ENCODE measurements around the gene SLC8B1.

SLC8B1 gene

GRCh38 chr12:113267621-113268020 is 67.3 kb downstream of the SLC8B1 start:
- DNase-seq, result no peak

- no peak for DNase-seq
Measured at GRCh38 chr12:113266106-113266895, 68.6 kb downstream of the SLC8B1 start.

- no peak for DNase-seq
Measured at GRCh38 chr12:113263431-113263963, 71.4 kb downstream of the SLC8B1 start.

DNA sequence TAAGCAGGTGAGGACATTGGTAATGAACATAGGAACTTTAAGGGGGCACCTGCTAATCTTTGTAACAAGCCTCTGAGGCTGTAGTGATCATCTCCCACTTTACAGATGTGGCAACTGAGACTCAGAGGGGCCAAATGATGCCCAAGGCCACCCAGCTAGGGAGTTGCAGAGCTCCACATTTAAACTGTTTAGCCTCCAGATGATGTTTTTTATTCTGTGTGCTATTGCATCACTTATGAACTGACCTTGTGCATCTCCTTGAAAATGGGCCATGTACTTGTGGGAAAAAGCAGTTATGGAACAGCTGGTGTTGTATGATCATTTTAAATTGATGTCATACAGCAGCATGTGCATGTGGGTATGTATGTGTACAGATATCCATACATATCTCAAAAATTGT is 72.2 kb downstream of the SLC8B1 start:
- no peak for DNase-seq

GRCh38 chr12:113261847-113262470 is 73.0 kb downstream of the SLC8B1 start:
- peak; percentile 26 to 47 for DNase-seq

DNA sequence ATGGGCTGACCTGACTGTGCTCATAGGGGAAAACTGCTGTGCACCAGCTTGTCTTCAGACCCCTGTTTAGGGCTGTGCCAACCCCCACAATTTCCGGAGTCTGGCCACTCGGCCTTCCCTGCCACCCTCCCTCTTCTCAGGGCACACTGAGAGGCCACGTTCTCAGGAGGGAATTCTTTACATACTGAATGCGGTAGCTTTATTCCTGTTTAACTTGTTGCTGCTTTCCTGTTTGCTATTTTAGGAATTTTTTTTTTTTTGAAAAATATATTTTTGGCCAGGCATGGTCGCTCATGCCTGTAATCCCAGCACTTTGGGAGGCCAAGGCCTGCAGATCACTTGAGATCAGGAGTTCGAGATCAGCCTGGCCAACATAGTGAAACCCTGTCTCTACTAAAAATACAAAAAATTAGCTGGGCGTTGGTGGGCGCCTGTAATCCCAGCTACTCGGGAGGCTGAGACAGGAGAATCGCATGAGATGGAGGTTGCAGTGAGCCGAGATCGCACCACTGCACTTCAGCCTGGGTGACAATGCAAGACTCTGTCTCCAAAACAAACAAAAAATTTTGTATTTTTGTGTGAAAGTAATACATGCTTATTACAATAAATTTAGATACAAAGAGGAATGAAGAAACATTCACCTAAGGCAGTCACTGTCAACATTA is 74.1 kb downstream of the SLC8B1 start:
- no peak for DNase-seq

DNA sequence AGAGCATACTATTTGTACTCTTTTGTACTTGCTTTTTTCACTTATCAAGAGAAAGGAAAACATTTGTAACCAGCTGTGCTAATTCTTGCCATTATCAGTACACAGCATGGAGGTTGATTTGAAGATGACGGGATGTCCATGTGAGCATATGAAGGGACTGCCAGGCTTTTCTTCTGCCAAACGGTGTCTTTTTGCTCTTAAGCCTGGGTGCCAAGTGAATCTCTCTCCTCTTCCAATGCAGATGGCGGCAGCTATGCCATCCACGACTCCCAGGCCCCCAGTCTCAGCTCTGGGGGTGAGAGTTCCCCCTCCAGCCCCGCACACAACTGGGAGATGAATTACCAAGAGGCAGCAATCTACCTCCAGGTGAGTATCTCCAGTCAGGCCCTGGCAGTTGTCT is 74.8 kb downstream of the SLC8B1 start:
- no peak for DNase-seq

- DNase-seq, result no peak
Measured at GRCh38 chr12:113257564-113257963, 77.3 kb downstream of the SLC8B1 start.

DNA sequence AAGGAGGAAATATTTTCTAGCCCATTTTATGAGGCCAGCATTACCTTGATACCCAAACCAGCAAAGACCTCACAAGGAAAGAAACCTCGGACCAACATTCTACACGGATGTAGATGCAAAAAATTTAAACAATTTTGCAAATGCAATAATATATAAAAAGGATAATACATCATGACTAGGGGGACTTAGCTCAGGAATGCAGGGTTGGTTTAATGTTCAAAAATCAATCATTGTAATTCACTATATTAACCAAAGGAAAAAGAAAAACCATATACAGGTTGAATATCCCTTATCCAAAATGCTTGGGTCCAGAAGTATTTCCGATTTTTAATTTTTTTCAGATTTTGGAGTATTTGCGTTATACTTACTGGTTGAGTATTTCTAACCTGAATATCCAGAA is 80.6 kb downstream of the SLC8B1 start:
- no peak for DNase-seq

- no peak for DNase-seq
Measured at GRCh38 chr12:113253532-113254285, 81.2 kb downstream of the SLC8B1 start.

- DNase-seq, result no peak
Measured at GRCh38 chr12:113252494-113252893, 82.4 kb downstream of the SLC8B1 start.

DNA sequence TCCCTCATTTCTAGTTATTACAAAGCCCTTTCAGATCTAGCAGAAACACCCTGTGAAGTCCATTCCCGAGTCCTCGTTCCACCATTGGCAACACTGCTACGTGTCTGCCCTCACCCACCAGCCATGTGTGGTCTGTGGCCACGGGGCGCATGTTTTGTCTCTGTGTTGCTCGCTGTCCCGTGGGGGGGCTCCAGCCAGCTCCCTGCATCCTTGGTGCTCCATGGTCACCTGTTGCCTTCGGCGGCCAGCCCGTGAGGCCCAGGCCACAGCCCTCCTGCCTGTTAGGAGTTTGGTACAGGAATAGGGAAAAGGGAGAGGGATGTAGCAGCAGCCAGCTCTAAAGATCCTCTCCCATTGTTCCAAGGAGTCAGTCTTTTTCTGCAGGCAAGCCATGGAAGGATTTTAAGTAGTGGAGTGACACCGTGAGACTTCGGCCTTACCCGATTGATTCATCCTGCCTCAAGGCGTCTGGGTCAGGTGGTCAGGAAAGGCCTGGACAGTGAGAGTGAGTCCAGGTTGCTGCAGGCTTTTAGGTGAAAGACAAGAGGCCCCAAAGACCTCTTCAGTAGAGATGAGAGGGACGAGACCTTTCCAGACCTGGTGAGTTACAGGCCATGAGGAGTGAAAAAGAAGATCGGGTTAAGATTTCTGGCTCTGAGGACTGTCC is 83.4 kb downstream of the SLC8B1 start:
- no peak for DNase-seq

DNA sequence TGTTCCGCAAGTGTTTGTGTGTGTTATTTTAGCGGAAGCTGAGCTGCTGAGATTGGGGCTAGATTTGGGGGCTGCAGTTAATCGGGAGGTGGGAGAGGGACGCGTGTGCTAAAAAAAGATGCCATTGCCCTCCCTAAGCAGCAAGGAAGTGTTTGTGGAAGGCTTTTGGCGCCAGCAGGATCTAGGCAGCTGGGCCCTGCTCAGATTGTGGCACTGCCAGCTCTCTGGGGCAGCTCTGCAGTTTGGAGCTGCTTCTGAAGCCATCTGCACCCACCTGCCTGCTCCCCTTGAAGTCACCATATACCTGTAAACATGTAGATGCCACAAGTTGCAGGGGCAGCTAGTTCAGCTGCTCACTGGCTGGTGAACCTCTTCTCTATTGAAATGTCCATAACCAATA is 84.9 kb downstream of the SLC8B1 start:
- DNase-seq, result no peak

GRCh38 chr12:113249546-113249945 is 85.4 kb downstream of the SLC8B1 start:
- DNase-seq, result no peak

- no peak for DNase-seq
Measured at GRCh38 chr12:113248842-113249435, 86.0 kb downstream of the SLC8B1 start.
